Measurements from ENCODE around the gene TNRC6C. TPM values are rescaled to one million over a fixed set of nuclear protein-coding genes. Genes with fewer than 3 reads are reported as not detected.

The TNRC6C gene
- total and polyA plus RNA-seq, 2 experiments from 2014 or later, result 10.1 to 16.6 TPM

DNA sequence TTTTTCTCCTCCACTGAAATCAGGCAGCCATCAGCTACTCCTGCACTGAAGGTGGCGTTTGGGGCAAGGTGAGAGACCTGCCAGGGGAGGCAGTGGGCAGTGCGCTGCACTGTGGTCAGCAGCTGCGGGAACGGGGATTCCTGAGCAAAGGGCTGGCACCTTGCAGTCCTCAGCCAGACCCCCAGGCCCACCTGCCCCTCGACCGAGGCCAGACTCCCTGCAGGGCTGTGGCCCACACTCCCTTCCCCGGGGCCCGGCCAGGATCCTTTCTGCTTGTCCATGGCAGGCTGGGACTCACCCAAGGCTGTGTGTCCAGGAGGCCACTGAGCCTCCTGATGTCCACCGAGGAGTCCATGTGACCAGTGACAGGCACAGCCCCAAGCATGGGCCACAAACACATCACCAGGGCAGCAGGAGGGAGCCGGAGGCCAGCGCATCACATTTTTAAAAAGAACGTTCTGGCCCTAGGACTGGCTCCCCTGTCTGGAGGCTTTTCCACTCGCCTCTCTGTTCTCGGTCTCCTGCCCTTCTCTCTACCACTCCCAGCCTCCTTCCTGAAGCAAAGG, 28.5 kb upstream of the TNRC6C start:
- H3K79me2 ChIP-seq (replicated peaks; ENCODE audit: insufficient read depth), result no peaks in the 10 kb centered on the region
- no peak overlapping the region for H2AFZ ChIP-seq
- 0 out of 2 replicates have a peak, but pooled peaks cover 4% of the 10 kb centered on the region for H3K9me2 ChIP-seq (ENCODE audit: insufficient read depth)
- no peak for TF ChIP-seq CTCF (conservative IDR thresholded peaks at IDR 0.05; ENCODE audit: low read depth in 2 of 2)
- TF ChIP-seq POLR2AphosphoS5 (IDR thresholded peaks at IDR 0.05; ENCODE audit: low read depth), result no peak
- no peak for TF ChIP-seq NANOG (IDR thresholded peaks at IDR 0.05; ENCODE audit: borderline replicate concordance)
- TF ChIP-seq, protein P1, sequence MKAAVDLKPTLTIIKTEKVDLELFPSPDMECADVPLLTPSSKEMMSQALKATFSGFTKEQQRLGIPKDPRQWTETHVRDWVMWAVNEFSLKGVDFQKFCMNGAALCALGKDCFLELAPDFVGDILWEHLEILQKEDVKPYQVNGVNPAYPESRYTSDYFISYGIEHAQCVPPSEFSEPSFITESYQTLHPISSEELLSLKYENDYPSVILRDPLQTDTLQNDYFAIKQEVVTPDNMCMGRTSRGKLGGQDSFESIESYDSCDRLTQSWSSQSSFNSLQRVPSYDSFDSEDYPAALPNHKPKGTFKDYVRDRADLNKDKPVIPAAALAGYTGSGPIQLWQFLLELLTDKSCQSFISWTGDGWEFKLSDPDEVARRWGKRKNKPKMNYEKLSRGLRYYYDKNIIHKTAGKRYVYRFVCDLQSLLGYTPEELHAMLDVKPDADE (IDR thresholded peaks at IDR 0.05), result no peak
- Mint-ChIP-seq H3K4me1 (peaks cover 65% of the 10 kb centered on the region), H3K4me3 (no peak overlapping the region), H3K9me3 (no peaks in the 10 kb centered on the region), H3K36me3 (ENCODE audit: low read depth) (peaks cover 4% of the 10 kb centered on the region; the same call in 2 of the 3 replicates), H3K27me3 (ENCODE audit: insufficient read depth, low read depth, poor library complexity) (peaks cover 36% of the 10 kb centered on the region), H3K27ac (no peak overlapping the region)
- no peaks in the 10 kb centered on the region for H3K27me3 ChIP-seq (ENCODE audit: insufficient read depth)
- peaks cover 5% of the 10 kb centered on the region; the same call in 1 of the 2 replicates for H3F3A ChIP-seq (replicated peaks; ENCODE audit: low read depth)
- no peak for ATAC-seq
- no peaks in the 10 kb centered on the region for H4K20me1 ChIP-seq (replicated peaks; ENCODE audit: insufficient read depth)
- H3K4me3 ChIP-seq, result no peak overlapping the region
- no peak for DNase-seq (ENCODE audit: low spot score)
- H3K4me2 ChIP-seq, result no peak overlapping the region
- H3K36me3 ChIP-seq (ENCODE audit: insufficient read depth), result no peaks in the 10 kb centered on the region
- no peak overlapping the region for H3K27ac ChIP-seq (ENCODE audit: low read depth)
- H3K4me1 ChIP-seq (ENCODE audit: insufficient read depth), result peaks cover 51% of the 10 kb centered on the region

DNA sequence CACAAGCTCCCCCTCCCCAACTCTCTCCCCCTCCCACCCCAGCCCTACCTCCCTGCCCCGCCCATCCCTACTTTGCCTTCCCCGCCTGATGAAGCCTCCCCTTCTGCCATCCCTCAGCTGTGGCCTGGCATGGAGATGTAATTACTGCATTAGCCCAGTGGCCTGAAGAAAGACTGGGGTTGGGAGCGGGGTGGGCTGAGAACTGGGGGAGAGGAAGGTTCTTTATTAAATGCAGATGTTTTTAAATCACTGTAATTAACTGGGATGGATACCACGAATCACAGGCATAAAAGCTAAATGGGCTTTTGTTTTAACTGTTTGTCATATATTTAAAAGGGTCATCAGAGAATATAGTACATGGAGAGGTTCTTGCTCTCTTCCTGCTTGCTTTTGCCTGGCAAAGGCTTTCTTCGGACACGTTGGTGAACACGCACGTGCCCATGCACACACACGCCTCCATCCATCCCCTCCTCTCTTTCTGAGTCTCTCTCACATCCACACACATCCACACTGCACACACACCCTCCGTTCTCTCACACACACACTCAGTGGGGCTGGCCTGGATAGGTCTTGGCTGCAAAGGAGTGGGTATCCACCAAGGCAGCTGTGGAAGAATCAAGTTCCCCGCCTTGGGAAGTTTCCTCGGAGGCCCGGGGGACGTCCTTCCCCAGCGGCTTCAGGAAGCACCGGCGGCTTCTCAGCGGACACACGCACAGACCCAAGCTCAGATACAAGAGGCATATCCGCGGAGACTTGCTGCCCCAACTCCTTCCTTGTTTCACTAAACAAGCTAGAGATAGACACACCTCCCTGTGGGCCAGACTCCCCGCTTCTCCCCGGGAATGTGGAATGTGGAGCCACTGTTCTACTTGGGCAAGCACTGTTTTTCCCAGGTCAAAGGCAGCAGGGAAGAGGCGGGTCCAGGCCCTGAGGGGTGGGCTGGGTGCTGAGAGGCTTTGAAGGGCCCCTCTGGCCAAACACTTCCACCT, 27.4 kb upstream of the TNRC6C start:
- Mint-ChIP-seq H3K9me3 (no peaks in the 10 kb centered on the region), H3K4me3 (no peak overlapping the region), H3K27ac (no peak overlapping the region), H3K27me3 (ENCODE audit: insufficient read depth, low read depth, poor library complexity) (peaks cover 31% of the 10 kb centered on the region), H3K36me3 (ENCODE audit: low read depth) (no peaks in the 10 kb centered on the region; the same call in 2 of the 3 replicates), H3K4me1 (peaks cover 71% of the 10 kb centered on the region)
- Histone ChIP-seq H3K27me3 (ENCODE audit: insufficient read depth) (no peaks in the 10 kb centered on the region), H3K9me2 (ENCODE audit: insufficient read depth) (0 out of 2 replicates have a peak, but pooled peaks cover 4% of the 10 kb centered on the region), H3F3A (replicated peaks; ENCODE audit: low read depth) (0 out of 2 replicates have a peak, but pooled peaks cover 2% of the 10 kb centered on the region), H3K27ac (ENCODE audit: low read depth) (no peak overlapping the region), H3K4me2 (peak overlapping the region; percentile 55; the same call in 1 of the 2 replicates), H2AFZ (peak overlapping the region; percentile 85; the same call in 1 of the 2 replicates), H3K4me1 (ENCODE audit: insufficient read depth) (peaks cover 53% of the 10 kb centered on the region), H3K79me2 (replicated peaks; ENCODE audit: insufficient read depth) (no peaks in the 10 kb centered on the region), H3K4me3 (no peak overlapping the region), H4K20me1 (replicated peaks; ENCODE audit: insufficient read depth) (no peaks in the 10 kb centered on the region), H3K36me3 (ENCODE audit: insufficient read depth) (no peaks in the 10 kb centered on the region)
- peak; percentile 43 for ATAC-seq
- peak; percentile 64 for DNase-seq (ENCODE audit: low spot score)
- TF ChIP-seq, protein P1 (IDR thresholded peaks at IDR 0.05), result no peak
- TF ChIP-seq, protein P2, sequence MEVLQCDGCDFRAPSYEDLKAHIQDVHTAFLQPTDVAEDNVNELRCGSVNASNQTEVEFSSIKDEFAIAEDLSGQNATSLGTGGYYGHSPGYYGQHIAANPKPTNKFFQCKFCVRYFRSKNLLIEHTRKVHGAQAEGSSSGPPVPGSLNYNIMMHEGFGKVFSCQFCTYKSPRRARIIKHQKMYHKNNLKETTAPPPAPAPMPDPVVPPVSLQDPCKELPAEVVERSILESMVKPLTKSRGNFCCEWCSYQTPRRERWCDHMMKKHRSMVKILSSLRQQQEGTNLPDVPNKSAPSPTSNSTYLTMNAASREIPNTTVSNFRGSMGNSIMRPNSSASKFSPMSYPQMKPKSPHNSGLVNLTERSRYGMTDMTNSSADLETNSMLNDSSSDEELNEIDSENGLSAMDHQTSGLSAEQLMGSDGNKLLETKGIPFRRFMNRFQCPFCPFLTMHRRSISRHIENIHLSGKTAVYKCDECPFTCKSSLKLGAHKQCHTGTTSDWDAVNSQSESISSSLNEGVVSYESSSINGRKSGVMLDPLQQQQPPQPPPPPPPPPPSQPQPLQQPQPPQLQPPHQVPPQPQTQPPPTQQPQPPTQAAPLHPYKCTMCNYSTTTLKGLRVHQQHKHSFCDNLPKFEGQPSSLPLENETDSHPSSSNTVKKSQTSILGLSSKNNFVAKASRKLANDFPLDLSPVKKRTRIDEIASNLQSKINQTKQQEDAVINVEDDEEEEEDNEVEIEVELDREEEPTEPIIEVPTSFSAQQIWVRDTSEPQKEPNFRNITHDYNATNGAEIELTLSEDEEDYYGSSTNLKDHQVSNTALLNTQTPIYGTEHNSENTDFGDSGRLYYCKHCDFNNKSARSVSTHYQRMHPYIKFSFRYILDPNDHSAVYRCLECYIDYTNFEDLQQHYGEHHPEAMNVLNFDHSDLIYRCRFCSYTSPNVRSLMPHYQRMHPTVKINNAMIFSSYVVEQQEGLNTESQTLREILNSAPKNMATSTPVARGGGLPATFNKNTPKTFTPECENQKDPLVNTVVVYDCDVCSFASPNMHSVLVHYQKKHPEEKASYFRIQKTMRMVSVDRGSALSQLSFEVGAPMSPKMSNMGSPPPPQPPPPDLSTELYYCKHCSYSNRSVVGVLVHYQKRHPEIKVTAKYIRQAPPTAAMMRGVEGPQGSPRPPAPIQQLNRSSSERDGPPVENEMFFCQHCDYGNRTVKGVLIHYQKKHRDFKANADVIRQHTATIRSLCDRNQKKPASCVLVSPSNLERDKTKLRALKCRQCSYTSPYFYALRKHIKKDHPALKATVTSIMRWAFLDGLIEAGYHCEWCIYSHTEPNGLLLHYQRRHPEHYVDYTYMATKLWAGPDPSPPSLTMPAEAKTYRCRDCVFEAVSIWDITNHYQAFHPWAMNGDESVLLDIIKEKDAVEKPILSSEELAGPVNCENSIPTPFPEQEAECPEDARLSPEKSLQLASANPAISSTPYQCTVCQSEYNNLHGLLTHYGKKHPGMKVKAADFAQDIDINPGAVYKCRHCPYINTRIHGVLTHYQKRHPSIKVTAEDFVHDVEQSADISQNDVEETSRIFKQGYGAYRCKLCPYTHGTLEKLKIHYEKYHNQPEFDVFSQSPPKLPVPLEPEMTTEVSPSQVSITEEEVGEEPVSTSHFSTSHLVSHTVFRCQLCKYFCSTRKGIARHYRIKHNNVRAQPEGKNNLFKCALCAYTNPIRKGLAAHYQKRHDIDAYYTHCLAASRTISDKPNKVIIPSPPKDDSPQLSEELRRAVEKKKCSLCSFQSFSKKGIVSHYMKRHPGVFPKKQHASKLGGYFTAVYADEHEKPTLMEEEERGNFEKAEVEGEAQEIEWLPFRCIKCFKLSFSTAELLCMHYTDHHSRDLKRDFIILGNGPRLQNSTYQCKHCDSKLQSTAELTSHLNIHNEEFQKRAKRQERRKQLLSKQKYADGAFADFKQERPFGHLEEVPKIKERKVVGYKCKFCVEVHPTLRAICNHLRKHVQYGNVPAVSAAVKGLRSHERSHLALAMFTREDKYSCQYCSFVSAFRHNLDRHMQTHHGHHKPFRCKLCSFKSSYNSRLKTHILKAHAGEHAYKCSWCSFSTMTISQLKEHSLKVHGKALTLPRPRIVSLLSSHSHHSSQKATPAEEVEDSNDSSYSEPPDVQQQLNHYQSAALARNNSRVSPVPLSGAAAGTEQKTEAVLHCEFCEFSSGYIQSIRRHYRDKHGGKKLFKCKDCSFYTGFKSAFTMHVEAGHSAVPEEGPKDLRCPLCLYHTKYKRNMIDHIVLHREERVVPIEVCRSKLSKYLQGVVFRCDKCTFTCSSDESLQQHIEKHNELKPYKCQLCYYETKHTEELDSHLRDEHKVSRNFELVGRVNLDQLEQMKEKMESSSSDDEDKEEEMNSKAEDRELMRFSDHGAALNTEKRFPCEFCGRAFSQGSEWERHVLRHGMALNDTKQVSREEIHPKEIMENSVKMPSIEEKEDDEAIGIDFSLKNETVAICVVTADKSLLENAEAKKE (CRISPR knock-in tag; IDR thresholded peaks at IDR 0.05), result no peak
- TF ChIP-seq ZNF331 (CRISPR knock-in tag; IDR thresholded peaks at IDR 0.05; ENCODE audit: low read depth), result no peak
- no peak for TF ChIP-seq ZNF114 (CRISPR knock-in tag; IDR thresholded peaks at IDR 0.05)

All from GM23338 (cell line).